NCI-H82 treated with DMSO at 0.1 percent for 48 hours (cell line): Measurements from ENCODE around the gene TAF4.
"Not testable (repeated sequence)": the region's sequence is repeated elsewhere in the genome, so short reads cannot be mapped to it uniquely, and the experiment has no call there.

Experiments
- DNase-seq: peaks from one replicate; lab custom pipeline; 2025; ENCODE audit not compliant: unreplicated experiment; lab: John Stamatoyannopoulos, UW

TAF4 gene

GRCh38 chr20:61981691-61982090 is 84.0 kb downstream of the TAF4 start:
- DNase-seq, result not testable (repeated sequence)

- no peak for DNase-seq
Measured at GRCh38 chr20:61980647-61981583, 84.8 kb downstream of the TAF4 start.

GRCh38 chr20:61979701-61980635 is 85.7 kb downstream of the TAF4 start:
- no peak for DNase-seq

GRCh38 chr20:61979090-61979489 is 86.6 kb downstream of the TAF4 start:
- DNase-seq, result no peak

- no peak for DNase-seq
Measured at GRCh38 chr20:61978491-61978890, 87.2 kb downstream of the TAF4 start.

- DNase-seq, result no peak
Measured at GRCh38 chr20:61977419-61977786, 88.3 kb downstream of the TAF4 start.

- DNase-seq, result no peak
Measured at GRCh38 chr20:61976644-61977418, 88.8 kb downstream of the TAF4 start.

- no peak for DNase-seq
Measured at GRCh38 chr20:61976263-61976643, 89.4 kb downstream of the TAF4 start.

- no peak for DNase-seq
Measured at GRCh38 chr20:61975407-61976129, 90.1 kb downstream of the TAF4 start.

GRCh38 chr20:61974357-61974665 is 91.4 kb downstream of the TAF4 start:
- DNase-seq, result no peak

- no peak for DNase-seq
Measured at GRCh38 chr20:61973515-61974356, 91.9 kb downstream of the TAF4 start.

- DNase-seq, result no peak
Measured at GRCh38 chr20:61972636-61973508, 92.8 kb downstream of the TAF4 start.

- DNase-seq, result not testable (repeated sequence)
Measured at GRCh38 chr20:61971595-61971994, 94.1 kb downstream of the TAF4 start.

GRCh38 chr20:61970357-61970756 is 95.3 kb downstream of the TAF4 start:
- DNase-seq, result no peak

GRCh38 chr20:61969806-61970205 is 95.9 kb downstream of the TAF4 start:
- no peak for DNase-seq

GRCh38 chr20:61968932-61969331 is 96.7 kb downstream of the TAF4 start:
- DNase-seq, result no peak

- no peak for DNase-seq
Measured at GRCh38 chr20:61968036-61968810, 97.5 kb downstream of the TAF4 start.

GRCh38 chr20:61967300-61967699 is 98.4 kb downstream of the TAF4 start:
- no peak for DNase-seq
